IMR-90 (cell line): ENCODE results near the gene RNF112.

Experiments used
- BHLHE40 ChIP-seq: fragments of 150-350 bp; IDR thresholded peaks from 2 replicates; pipeline ENCODE4 v1.6.1; 2016; ENCODE audit warnings: mild to moderate bottlenecking, low read depth, low read length
- CEBPB ChIP-seq: IDR thresholded peaks from 2 replicates; pipeline ENCODE4 v1.6.1; 2012; ENCODE audit warnings: low read depth, low read length, improper control_type of control experiment
- FOS ChIP-seq: fragments of 150-350 bp; IDR thresholded peaks from 2 replicates; pipeline ENCODE4 v1.6.1; 2016; ENCODE audit warnings: low read depth, low read length
- MAFK ChIP-seq: IDR thresholded peaks from 2 replicates; pipeline ENCODE4 v1.6.1; 2012; ENCODE audit warnings: low read depth, low read length, improper control_type of control experiment
- MXI1 ChIP-seq: IDR thresholded peaks from 2 replicates; pipeline ENCODE4 v1.6.1; 2012; ENCODE audit warnings: low read depth, mild to moderate bottlenecking, low read length, moderate library complexity, borderline replicate concordance
- NFE2L2 ChIP-seq: fragments of 150-350 bp; IDR thresholded peaks from 2 replicates; pipeline ENCODE4 v1.6.1; 2016; ENCODE audit warnings: low read depth, mild to moderate bottlenecking, low read length
- POLR2A ChIP-seq: IDR thresholded peaks from 2 replicates; pipeline ENCODE4 v1.6.1; 2012; ENCODE audit warnings: mild to moderate bottlenecking, low read depth, low read length
- RAD21 ChIP-seq: IDR thresholded peaks from 2 replicates; pipeline ENCODE4 v1.6.1; 2012; ENCODE audit warnings: low read length, improper control_type of control experiment
- RCOR1 ChIP-seq: IDR thresholded peaks from 2 replicates; pipeline ENCODE4 v1.6.1; 2012; ENCODE audit warnings: mild to moderate bottlenecking, low read length, improper control_type of control experiment; ENCODE audit not compliant: insufficient replicate concordance
- RFX5 ChIP-seq: IDR thresholded peaks from 2 replicates; pipeline ENCODE4 v1.8.0; 2012; ENCODE audit warnings: low read depth, mild to moderate bottlenecking, low read length, moderate library complexity
- TF ChIP-seq, protein P1 (sequence below): conservative IDR thresholded peaks from 2 replicates; pipeline ENCODE4 v1.5.1; 2012; ENCODE audit warnings: mild to moderate bottlenecking, low read depth, low read length, improper control_type of control experiment
- TF ChIP-seq, protein P2 (sequence below): fragments of 150-350 bp; IDR thresholded peaks from 2 replicates; pipeline ENCODE4 v1.6.1; 2017; ENCODE audit warnings: mild to moderate bottlenecking, antibody characterized with exemption, low read length, low read depth

- TF ChIP-seq RCOR1, result no peak
- TF ChIP-seq, protein P1, sequence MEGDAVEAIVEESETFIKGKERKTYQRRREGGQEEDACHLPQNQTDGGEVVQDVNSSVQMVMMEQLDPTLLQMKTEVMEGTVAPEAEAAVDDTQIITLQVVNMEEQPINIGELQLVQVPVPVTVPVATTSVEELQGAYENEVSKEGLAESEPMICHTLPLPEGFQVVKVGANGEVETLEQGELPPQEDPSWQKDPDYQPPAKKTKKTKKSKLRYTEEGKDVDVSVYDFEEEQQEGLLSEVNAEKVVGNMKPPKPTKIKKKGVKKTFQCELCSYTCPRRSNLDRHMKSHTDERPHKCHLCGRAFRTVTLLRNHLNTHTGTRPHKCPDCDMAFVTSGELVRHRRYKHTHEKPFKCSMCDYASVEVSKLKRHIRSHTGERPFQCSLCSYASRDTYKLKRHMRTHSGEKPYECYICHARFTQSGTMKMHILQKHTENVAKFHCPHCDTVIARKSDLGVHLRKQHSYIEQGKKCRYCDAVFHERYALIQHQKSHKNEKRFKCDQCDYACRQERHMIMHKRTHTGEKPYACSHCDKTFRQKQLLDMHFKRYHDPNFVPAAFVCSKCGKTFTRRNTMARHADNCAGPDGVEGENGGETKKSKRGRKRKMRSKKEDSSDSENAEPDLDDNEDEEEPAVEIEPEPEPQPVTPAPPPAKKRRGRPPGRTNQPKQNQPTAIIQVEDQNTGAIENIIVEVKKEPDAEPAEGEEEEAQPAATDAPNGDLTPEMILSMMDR, result no peak
- no peak for TF ChIP-seq CEBPB
- TF ChIP-seq POLR2A, result no peak
- TF ChIP-seq RFX5, result no peak
- TF ChIP-seq FOS, result no peak
- TF ChIP-seq, protein P2, sequence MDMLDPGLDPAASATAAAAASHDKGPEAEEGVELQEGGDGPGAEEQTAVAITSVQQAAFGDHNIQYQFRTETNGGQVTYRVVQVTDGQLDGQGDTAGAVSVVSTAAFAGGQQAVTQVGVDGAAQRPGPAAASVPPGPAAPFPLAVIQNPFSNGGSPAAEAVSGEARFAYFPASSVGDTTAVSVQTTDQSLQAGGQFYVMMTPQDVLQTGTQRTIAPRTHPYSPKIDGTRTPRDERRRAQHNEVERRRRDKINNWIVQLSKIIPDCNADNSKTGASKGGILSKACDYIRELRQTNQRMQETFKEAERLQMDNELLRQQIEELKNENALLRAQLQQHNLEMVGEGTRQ, result no peak
- TF ChIP-seq MXI1, result no peak
- no peak for TF ChIP-seq RAD21
- no peak for TF ChIP-seq BHLHE40
- TF ChIP-seq NFE2L2, result no peak
- TF ChIP-seq MAFK, result no peak
Observed at GRCh38 chr17:19397556-19398041, 13.4 kb upstream of the RNF112 start.
